HEK293T (cell line): Measurements from ENCODE around the gene KXD1.

Experiments used
- CTCF ChIA-PET: fragments of 350-600 bp; formaldehyde crosslinking; extraction: SDS; loops from one replicate; lab custom pipeline; 2021; ENCODE audit warnings: antibody characterized with exemption, inconsistent platforms; lab: Yijun Ruan, JAX
- POLR2A ChIA-PET: fragments of 350-600 bp; formaldehyde crosslinking; extraction: SDS; loops from one replicate; lab custom pipeline; 2020; ENCODE audit warnings: antibody characterized with exemption, inconsistent platforms; lab: Yijun Ruan, JAX
- DNase-seq: peaks from one replicate; pipeline ENCODE4 v3.0.0; 2012; ENCODE audit warnings: mixed read lengths; ENCODE audit errors: extremely low spot score
- ARNT ChIP-seq: fragments of 450-650 bp; IDR thresholded peaks from 2 replicates; pipeline ENCODE4 v1.6.1; 2017; ENCODE audit warnings: mild to moderate bottlenecking
- BHLHE40 ChIP-seq: fragments of 450-650 bp; IDR thresholded peaks from 2 replicates; pipeline ENCODE4 v1.6.1; 2016; ENCODE audit warnings: mild to moderate bottlenecking, moderate library complexity, borderline replicate concordance
- CTBP1 ChIP-seq: fragments of 450-650 bp; IDR thresholded peaks from 2 replicates; pipeline ENCODE4 v1.6.1; 2016; ENCODE audit warnings: borderline replicate concordance
- ELF4 ChIP-seq: fragments of 450-650 bp; IDR thresholded peaks from 2 replicates; pipeline ENCODE4 v1.6.1; 2017; ENCODE audit warnings: antibody characterized with exemption
- FOXA1 ChIP-seq: fragments of 450-650 bp; IDR thresholded peaks from 2 replicates; pipeline ENCODE4 v1.6.1; 2016; ENCODE audit warnings: mild to moderate bottlenecking
- FOXK2 ChIP-seq: fragments of 450-650 bp; IDR thresholded peaks from 2 replicates; pipeline ENCODE4 v1.6.1; 2016; ENCODE audit warnings: mild to moderate bottlenecking
- FOXM1 ChIP-seq: fragments of 450-650 bp; IDR thresholded peaks from 2 replicates; pipeline ENCODE4 v1.6.1; 2017; ENCODE audit warnings: mild to moderate bottlenecking, borderline replicate concordance
- HDGF ChIP-seq: fragments of 450-650 bp; IDR thresholded peaks from 2 replicates; pipeline ENCODE4 v1.6.1; 2017; ENCODE audit warnings: antibody characterized with exemption, borderline replicate concordance
- L3MBTL2 ChIP-seq: fragments of 450-650 bp; conservative IDR thresholded peaks from 2 replicates; pipeline ENCODE4 v1.6.1; 2016; ENCODE audit warnings: mild to moderate bottlenecking
- LEF1 ChIP-seq: fragments of 450-650 bp; IDR thresholded peaks from 2 replicates; pipeline ENCODE4 v1.6.1; 2017; ENCODE audit warnings: mild to moderate bottlenecking, borderline replicate concordance
- NFRKB ChIP-seq: fragments of 450-650 bp; IDR thresholded peaks from 2 replicates; pipeline ENCODE4 v1.6.1; 2016; ENCODE audit warnings: mild to moderate bottlenecking, moderate library complexity
- PKNOX1 ChIP-seq: fragments of 450-650 bp; IDR thresholded peaks from 2 replicates; pipeline ENCODE4 v1.6.1; 2016
- SP1 ChIP-seq: fragments of 450-650 bp; IDR thresholded peaks from 2 replicates; pipeline ENCODE4 v1.6.1; 2017
- SUZ12 ChIP-seq: fragments of 450-650 bp; IDR thresholded peaks from 2 replicates; pipeline ENCODE4 v1.6.1; 2016; ENCODE audit warnings: mild to moderate bottlenecking
- TARDBP ChIP-seq: fragments of 450-650 bp; IDR thresholded peaks from 2 replicates; pipeline ENCODE4 v1.6.1; 2016
- ZNF384 ChIP-seq: fragments of 450-650 bp; IDR thresholded peaks from 2 replicates; pipeline ENCODE4 v1.6.1; 2016

KXD1 gene

GRCh38 chr19:18571564-18572344, 14.1 kb downstream of the KXD1 start, which contains the start of gene UBA52:
Gene UBA52, plus strand, starts transcription at chr19:18571857. Its CDS starts 1,444 bp downstream, at chr19:18573301.
- peak; percentile 95 for DNase-seq
- TF ChIP-seq CTBP1 (no peak), ELF4 (peak; percentile 97)
- ChIA-PET POLR2A (interaction anchor here (0.7 to 2.7 kb wide), 14 partner anchors 9 to 83 kb away, joined by 3 to 43 read pairs (median 4); partner anchors contain the start of genes ELL, KXD1 and REX1BD), CTCF (interaction anchor here (0.9 to 2.6 kb wide), 2 partner anchors 17 to 105 kb away, joined by 3 to 16 read pairs; partner anchors contain the start of gene REX1BD)

GRCh38 chr19:18574691-18575291, 17.1 kb downstream of the KXD1 start:
- DNase-seq = no peak
- ChIA-PET POLR2A (no interaction called here), CTCF (interaction anchor here (0.6 kb wide), 1 partner anchor 412 kb away, joined by 3 read pairs; no protein-coding TSS in a partner anchor)
- TF ChIP-seq BHLHE40 (no peak), NFRKB (no peak), FOXM1 (no peak), ELF4 (no peak), FOXA1 (no peak), SUZ12 (no peak), TARDBP (no peak), PKNOX1 (no peak), ARNT (no peak), HDGF (no peak), FOXK2 (no peak), ZNF384 (no peak), SP1 (no peak), LEF1 (no peak), CTBP1 (no peak), L3MBTL2 (no peak)

- DNase-seq = no peak
- TF ChIP-seq NFRKB (no peak), SP1 (no peak), SUZ12 (no peak), TARDBP (no peak), FOXM1 (no peak), CTBP1 (no peak), FOXA1 (no peak), ARNT (no peak), L3MBTL2 (no peak), HDGF (no peak), LEF1 (no peak), PKNOX1 (no peak), FOXK2 (no peak), ZNF384 (no peak), BHLHE40 (no peak), ELF4 (no peak)
- ChIA-PET POLR2A (interaction anchor here (2.1 kb wide), 1 partner anchor 12 kb away, joined by 11 read pairs; the partner anchor contains the start of gene REX1BD), CTCF (no interaction called here)
Measured at GRCh38 chr19:18576383-18576782, 18.7 kb downstream of the KXD1 start.

- TF ChIP-seq LEF1 (no peak), SUZ12 (no peak)
- CTCF ChIA-PET = no interaction called here
- POLR2A ChIA-PET = interaction anchor here (2.1 kb wide), 1 partner anchor 11 kb away, joined by 11 read pairs; the partner anchor contains the start of gene REX1BD
Measured at GRCh38 chr19:18577365-18577914, 19.8 kb downstream of the KXD1 start.

GRCh38 chr19:18580311-18580710, 22.6 kb downstream of the KXD1 start:
- TF ChIP-seq NFRKB = no peak
- no peak for TF ChIP-seq PKNOX1
- no peak for TF ChIP-seq CTBP1
- no peak for TF ChIP-seq BHLHE40
- TF ChIP-seq LEF1 = no peak
- TF ChIP-seq ZNF384 = no peak
- TF ChIP-seq SUZ12 = no peak
- TF ChIP-seq FOXK2 = no peak
- TF ChIP-seq L3MBTL2 = no peak
- ChIA-PET CTCF (interaction anchor here (1.3 kb wide), 1 partner anchor 9 kb away, joined by 7 read pairs; the partner anchor contains the start of gene REX1BD), POLR2A (interaction anchor here (0.9 to 2.3 kb wide), 3 partner anchors 9 to 102 kb away, joined by 3 to 14 read pairs (median 4); partner anchors contain the start of gene UBA52)
- DNase-seq = no peak

More at GRCh38 chr19:18577365-18577914, 19.8 kb downstream of the KXD1 start:
- DNase-seq = no peak
